WTC11 (cell line): Measurements from ENCODE around the gene RXRA.

Source experiments
- ARID4B ChIP-seq: sonication (generic); formaldehyde crosslinking; IDR thresholded peaks from 2 replicates; pipeline ENCODE4 v1.8.0; 2023; ENCODE audit warnings: missing genetic modification reagents, mild to moderate bottlenecking, borderline replicate concordance
- ATF3 ChIP-seq: sonication (generic); formaldehyde crosslinking; conservative IDR thresholded peaks from 2 replicates; pipeline ENCODE4 v1.8.1; 2022; ENCODE audit warnings: mild to moderate bottlenecking, missing genetic modification reagents
- CREB1 ChIP-seq: sonication (generic); formaldehyde crosslinking; IDR thresholded peaks from 2 replicates; pipeline ENCODE4 v1.8.0; 2023; ENCODE audit warnings: mild to moderate bottlenecking, missing genetic modification reagents
- CREM ChIP-seq: sonication (generic); formaldehyde crosslinking; IDR thresholded peaks from 2 replicates; pipeline ENCODE4 v1.8.1; 2022; ENCODE audit warnings: mild to moderate bottlenecking, missing genetic modification reagents, moderate library complexity
- CTCF ChIP-seq: fragments of 200-600 bp; IDR thresholded peaks from 2 replicates; pipeline ENCODE4 v1.8.0; 2022; ENCODE audit warnings: antibody characterized with exemption
- NR3C1 ChIP-seq: sonication (generic); formaldehyde crosslinking; conservative IDR thresholded peaks from 2 replicates; pipeline ENCODE4 v1.8.1; 2023; ENCODE audit warnings: low read depth, mild to moderate bottlenecking, missing genetic modification reagents
- TCF7 ChIP-seq: sonication (generic); formaldehyde crosslinking; IDR thresholded peaks from 2 replicates; pipeline ENCODE4 v1.8.0; 2022; ENCODE audit warnings: mild to moderate bottlenecking, low read depth, missing genetic modification reagents, moderate library complexity
- USF1 ChIP-seq: sonication (generic); formaldehyde crosslinking; IDR thresholded peaks from 2 replicates; pipeline ENCODE4 v1.8.0; 2022; ENCODE audit warnings: mild to moderate bottlenecking, missing genetic modification reagents
- TF ChIP-seq, protein P1 (sequence below): fragments of 250-450 bp; sonication (Bioruptor Pico); IDR thresholded peaks from 2 replicates; pipeline ENCODE4 v1.8.0; 2021; ENCODE audit warnings: mild to moderate bottlenecking
- TF ChIP-seq, protein P2 (sequence below): sonication (generic); formaldehyde crosslinking; IDR thresholded peaks from 2 replicates; pipeline ENCODE4 v1.8.1; 2022; ENCODE audit warnings: low read depth, missing genetic modification reagents, borderline replicate concordance
- TF ChIP-seq, protein P3 (sequence below): sonication (generic); formaldehyde crosslinking; IDR thresholded peaks from 2 replicates; pipeline ENCODE4 v1.8.1; 2022; ENCODE audit warnings: missing genetic modification reagents, borderline replicate concordance

DNA sequence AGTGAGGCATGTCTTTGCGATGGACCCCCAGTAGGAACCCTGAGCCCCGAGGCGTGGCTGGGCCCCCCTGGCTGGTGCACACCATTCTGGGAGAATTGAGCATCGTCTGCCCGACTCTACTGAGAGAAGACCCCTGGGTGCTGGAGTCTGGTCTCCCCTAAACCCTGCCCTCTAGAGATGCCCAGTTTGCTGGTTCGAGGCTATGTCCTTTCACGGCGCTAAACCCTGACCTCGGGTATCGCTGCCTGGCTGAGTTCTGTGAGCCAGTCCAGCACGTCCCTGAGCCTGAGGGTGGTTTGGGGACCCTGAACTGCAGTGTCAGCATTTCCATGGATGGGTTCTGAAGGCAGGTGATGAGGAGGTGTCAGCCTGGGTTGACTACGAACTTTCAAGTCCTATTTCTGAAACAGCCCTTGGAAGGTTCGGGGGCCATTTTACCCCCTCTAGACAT is 128.8 kb downstream of the RXRA start:
- TF ChIP-seq, protein P1, sequence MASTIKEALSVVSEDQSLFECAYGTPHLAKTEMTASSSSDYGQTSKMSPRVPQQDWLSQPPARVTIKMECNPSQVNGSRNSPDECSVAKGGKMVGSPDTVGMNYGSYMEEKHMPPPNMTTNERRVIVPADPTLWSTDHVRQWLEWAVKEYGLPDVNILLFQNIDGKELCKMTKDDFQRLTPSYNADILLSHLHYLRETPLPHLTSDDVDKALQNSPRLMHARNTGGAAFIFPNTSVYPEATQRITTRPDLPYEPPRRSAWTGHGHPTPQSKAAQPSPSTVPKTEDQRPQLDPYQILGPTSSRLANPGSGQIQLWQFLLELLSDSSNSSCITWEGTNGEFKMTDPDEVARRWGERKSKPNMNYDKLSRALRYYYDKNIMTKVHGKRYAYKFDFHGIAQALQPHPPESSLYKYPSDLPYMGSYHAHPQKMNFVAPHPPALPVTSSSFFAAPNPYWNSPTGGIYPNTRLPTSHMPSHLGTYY: no peak
- TF ChIP-seq CTCF (no peak), ARID4B (CRISPR knock-in tag) (no peak), TCF7 (no peak), CREB1 (CRISPR knock-in tag) (no peak), CREM (CRISPR knock-in tag) (no peak), NR3C1 (CRISPR knock-in tag) (no peak), USF1 (no peak), ATF3 (CRISPR knock-in tag) (no peak)
- TF ChIP-seq, protein P2, sequence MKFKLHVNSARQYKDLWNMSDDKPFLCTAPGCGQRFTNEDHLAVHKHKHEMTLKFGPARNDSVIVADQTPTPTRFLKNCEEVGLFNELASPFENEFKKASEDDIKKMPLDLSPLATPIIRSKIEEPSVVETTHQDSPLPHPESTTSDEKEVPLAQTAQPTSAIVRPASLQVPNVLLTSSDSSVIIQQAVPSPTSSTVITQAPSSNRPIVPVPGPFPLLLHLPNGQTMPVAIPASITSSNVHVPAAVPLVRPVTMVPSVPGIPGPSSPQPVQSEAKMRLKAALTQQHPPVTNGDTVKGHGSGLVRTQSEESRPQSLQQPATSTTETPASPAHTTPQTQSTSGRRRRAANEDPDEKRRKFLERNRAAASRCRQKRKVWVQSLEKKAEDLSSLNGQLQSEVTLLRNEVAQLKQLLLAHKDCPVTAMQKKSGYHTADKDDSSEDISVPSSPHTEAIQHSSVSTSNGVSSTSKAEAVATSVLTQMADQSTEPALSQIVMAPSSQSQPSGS (CRISPR knock-in tag): no peak
- TF ChIP-seq, protein P3, sequence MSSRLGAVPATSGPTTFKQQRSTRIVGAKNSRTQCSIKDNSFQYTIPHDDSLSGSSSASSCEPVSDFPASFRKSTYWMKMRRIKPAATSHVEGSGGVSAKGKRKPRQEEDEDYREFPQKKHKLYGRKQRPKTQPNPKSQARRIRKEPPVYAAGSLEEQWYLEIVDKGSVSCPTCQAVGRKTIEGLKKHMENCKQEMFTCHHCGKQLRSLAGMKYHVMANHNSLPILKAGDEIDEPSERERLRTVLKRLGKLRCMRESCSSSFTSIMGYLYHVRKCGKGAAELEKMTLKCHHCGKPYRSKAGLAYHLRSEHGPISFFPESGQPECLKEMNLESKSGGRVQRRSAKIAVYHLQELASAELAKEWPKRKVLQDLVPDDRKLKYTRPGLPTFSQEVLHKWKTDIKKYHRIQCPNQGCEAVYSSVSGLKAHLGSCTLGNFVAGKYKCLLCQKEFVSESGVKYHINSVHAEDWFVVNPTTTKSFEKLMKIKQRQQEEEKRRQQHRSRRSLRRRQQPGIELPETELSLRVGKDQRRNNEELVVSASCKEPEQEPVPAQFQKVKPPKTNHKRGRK (CRISPR knock-in tag): no peak
